COLO668 (cell line): Measurements from ENCODE around the gene FCN1.

ENCODE experiments used
- DNase-seq: peaks from one replicate; lab custom pipeline; 2025; ENCODE audit not compliant: unreplicated experiment; lab: John Stamatoyannopoulos, UW

FCN1 gene

GRCh38 chr9:134894136-134894860 is 23.4 kb downstream of the FCN1 start:
- DNase-seq = no peak

- DNase-seq = no peak
These were observed 24.8 kb downstream of the FCN1 start for GRCh38 chr9:134892820-134893420.

GRCh38 chr9:134892221-134892620 is 25.5 kb downstream of the FCN1 start:
- no peak for DNase-seq

- DNase-seq = no peak
These were observed 26.0 kb downstream of the FCN1 start for GRCh38 chr9:134891713-134892112.

- DNase-seq = no peak
These were observed 26.7 kb downstream of the FCN1 start for GRCh38 chr9:134891053-134891452.

GRCh38 chr9:134890155-134890495 is 27.6 kb downstream of the FCN1 start:
- no peak for DNase-seq

- no peak for DNase-seq
These were observed 28.1 kb downstream of the FCN1 start for GRCh38 chr9:134889386-134890154.

GRCh38 chr9:134888603-134889190 is 29.0 kb downstream of the FCN1 start:
- DNase-seq = no peak

- DNase-seq = no peak
These were observed 29.8 kb downstream of the FCN1 start for GRCh38 chr9:134887686-134888602.

GRCh38 chr9:134887219-134887618 is 30.5 kb downstream of the FCN1 start:
- DNase-seq = no peak

GRCh38 chr9:134886413-134886913 is 31.2 kb downstream of the FCN1 start:
- no peak for DNase-seq

GRCh38 chr9:134885679-134886412 is 31.9 kb downstream of the FCN1 start:
- no peak for DNase-seq

GRCh38 chr9:134885001-134885678 is 32.6 kb downstream of the FCN1 start:
- DNase-seq = no peak

GRCh38 chr9:134884492-134884891 is 33.2 kb downstream of the FCN1 start:
- DNase-seq = no peak

- DNase-seq = no peak
These were observed 34.5 kb downstream of the FCN1 start for GRCh38 chr9:134883040-134883782.

GRCh38 chr9:134882204-134882785 is 35.4 kb downstream of the FCN1 start:
- DNase-seq = no peak

GRCh38 chr9:134881313-134881670 is 36.4 kb downstream of the FCN1 start:
- no peak for DNase-seq
